ENCODE measurements around the gene XPNPEP1. TPM values are rescaled to one million over a fixed set of nuclear protein-coding genes. Genes with fewer than 3 reads are reported as not detected.

XPNPEP1 gene
- 100 to 1,000 TPM in 1 of 2 donors, 10 to 100 TPM in 1; 97.5 to 108 TPM for total RNA-seq

DNA sequence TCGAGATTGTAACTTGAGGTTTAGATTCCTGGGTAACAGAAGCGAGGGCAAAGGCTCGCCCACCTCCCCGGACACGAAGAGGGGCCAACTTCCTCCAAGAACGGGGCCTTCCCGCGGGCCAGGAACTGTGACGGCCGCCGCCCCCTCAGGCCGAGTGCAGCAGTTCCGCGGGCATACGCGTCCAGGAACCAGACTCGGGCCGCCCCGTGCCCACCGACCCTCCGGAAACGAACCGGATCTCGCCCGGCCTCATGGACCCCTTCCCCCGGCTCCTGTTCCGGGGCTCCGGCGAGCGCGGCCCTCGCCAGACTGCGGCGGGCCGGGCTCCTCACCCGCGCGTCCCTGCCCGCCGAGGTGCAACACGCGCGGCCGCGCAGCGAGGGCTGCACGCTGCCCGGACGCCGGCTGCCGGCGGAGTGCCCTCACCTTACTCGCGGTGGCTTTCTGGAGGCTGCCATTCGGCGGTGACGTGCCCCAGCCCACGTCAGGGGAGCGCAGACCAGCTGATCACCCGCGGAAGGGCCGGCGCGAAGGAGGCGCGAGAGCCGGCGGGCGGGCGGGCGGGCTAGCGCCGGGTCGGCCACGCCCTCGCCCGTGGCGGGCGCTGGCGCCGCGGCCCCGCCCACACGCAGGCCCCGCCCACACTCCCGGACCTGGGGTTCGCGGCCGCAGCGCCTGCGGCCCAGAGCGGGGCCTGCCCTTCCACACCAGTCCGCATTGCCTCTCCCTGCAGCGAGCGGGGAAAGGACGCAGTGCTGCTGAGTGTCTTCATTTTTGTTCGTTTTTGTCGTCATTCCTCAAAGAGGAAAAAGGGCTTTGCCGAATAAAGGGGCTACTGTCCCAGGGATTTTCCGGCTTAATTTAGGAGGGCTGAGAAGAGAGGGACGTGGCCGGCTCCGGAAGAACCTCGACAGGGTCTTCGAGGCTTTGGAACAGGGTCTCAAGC lies at the start of gene XPNPEP1:
Gene XPNPEP1, minus strand, starts transcription at position 536 of the 946 bp plus-strand sequence. Its CDS starts 78 bp downstream, at position 458.
- Mint-ChIP-seq H3K9me3 (no peaks in the 10 kb centered on the region), H3K4me3 (peak within 1 kb of the TSS; percentile 94), H3K27ac (peak within 1 kb of the TSS; percentile 98), H3K36me3 (ENCODE audit: low read depth) (peaks cover 30% of the 10 kb centered on the region), H3K27me3 (no peaks in the 10 kb centered on the region), H3K4me1 (peaks cover 47% of the 10 kb centered on the region)
- peak; percentile 88 for ATAC-seq (replicated peaks)

DNA sequence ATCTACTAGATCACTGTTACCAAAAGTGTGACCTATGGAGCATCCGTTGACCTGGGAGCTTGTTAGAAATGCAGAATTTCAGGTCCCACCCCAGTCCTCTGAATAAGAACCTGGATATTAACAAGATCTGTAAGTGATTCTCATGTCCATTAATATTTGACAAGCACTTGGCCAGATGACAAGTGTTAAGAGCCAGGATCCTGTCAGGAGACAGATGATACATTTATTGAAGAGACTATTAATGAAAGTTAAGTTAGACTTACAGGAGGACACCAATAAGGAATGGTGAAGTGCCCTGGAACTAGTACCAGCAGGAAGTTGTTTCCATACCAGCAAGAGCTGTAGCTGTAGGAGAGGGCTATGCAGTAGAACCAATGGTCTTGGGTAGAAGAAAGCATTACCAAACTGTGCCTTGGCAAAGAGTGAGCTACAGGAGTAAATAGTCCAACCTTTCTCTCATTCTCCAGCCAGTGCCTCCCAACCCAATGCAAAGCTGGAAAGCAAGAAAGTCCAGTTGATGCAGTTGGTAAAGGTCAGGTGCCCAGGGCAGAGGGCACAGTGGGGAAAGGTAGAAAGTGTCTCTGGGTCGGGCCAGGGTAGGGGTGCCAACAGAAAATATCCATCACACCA lies 49.2 kb upstream of the XPNPEP1 start:
- no peak overlapping the region for H3K27ac Mint-ChIP-seq
- H3K4me3 Mint-ChIP-seq: no peak overlapping the region
- ATAC-seq (replicated peaks): no peak
- peaks cover 4% of the 10 kb centered on the region for H3K27me3 Mint-ChIP-seq
- no peaks in the 10 kb centered on the region for H3K9me3 Mint-ChIP-seq
- no peaks in the 10 kb centered on the region for H3K4me1 Mint-ChIP-seq
- H3K36me3 Mint-ChIP-seq (ENCODE audit: low read depth): no peaks in the 10 kb centered on the region

DNA sequence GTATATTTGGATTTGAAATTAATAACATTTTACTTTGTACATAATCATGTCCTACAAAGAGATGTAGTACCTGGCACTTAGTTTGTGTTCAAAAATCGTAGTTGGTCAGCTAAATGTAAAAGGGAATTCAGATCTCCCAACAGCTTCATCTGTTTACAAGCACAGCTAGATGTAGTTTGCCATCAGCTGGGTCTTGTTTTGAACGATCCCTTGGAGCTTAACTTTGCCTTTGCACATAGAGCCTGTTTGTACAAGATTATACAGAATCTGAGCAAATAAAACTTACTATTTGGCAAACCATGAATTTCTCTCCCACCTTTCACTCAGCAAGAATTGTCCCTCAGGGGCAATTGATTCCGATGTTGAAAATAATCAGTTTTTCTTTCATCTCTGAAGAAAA lies 48.3 kb upstream of the XPNPEP1 start:
- Mint-ChIP-seq H3K36me3 (ENCODE audit: low read depth) (no peaks in the 10 kb centered on the region), H3K9me3 (no peaks in the 10 kb centered on the region), H3K4me1 (no peaks in the 10 kb centered on the region), H3K4me3 (no peak overlapping the region), H3K27ac (no peak overlapping the region), H3K27me3 (peaks cover 4% of the 10 kb centered on the region)
- ATAC-seq (replicated peaks): no peak

DNA sequence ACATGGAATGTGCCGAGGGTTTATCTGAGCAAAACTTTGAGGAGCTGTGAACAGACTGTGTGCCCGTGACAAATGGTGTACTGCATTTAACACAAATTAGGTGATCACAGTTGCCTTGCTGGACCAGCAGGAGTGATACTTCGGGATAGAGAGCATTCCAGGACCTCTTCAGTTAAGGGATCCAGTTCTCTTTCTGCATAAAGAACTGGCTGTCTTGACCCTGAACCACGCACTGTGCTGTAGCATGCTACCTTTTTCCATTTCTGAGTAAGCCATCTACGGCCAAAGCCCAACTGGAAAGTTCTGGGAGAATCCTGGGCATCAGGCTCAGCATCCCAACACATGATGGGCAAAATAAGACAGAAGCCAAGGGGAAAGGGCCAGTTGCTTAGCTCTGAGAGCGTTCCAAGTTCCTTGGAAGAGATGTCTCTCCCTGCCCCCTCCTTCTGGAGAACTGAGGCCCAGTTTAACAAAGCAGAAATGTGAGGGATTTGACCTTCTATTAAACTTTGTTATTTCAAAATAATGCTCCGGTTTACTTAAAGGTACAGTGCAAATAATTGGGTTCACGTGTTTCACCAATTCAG lies 46.5 kb upstream of the XPNPEP1 start:
- H3K4me1 Mint-ChIP-seq: no peaks in the 10 kb centered on the region
- no peak for ATAC-seq (replicated peaks)
- H3K27me3 Mint-ChIP-seq: peaks cover 4% of the 10 kb centered on the region
- H3K4me3 Mint-ChIP-seq: no peak overlapping the region
- no peak overlapping the region for H3K27ac Mint-ChIP-seq
- no peaks in the 10 kb centered on the region for H3K9me3 Mint-ChIP-seq
- no peaks in the 10 kb centered on the region for H3K36me3 Mint-ChIP-seq (ENCODE audit: low read depth)

DNA sequence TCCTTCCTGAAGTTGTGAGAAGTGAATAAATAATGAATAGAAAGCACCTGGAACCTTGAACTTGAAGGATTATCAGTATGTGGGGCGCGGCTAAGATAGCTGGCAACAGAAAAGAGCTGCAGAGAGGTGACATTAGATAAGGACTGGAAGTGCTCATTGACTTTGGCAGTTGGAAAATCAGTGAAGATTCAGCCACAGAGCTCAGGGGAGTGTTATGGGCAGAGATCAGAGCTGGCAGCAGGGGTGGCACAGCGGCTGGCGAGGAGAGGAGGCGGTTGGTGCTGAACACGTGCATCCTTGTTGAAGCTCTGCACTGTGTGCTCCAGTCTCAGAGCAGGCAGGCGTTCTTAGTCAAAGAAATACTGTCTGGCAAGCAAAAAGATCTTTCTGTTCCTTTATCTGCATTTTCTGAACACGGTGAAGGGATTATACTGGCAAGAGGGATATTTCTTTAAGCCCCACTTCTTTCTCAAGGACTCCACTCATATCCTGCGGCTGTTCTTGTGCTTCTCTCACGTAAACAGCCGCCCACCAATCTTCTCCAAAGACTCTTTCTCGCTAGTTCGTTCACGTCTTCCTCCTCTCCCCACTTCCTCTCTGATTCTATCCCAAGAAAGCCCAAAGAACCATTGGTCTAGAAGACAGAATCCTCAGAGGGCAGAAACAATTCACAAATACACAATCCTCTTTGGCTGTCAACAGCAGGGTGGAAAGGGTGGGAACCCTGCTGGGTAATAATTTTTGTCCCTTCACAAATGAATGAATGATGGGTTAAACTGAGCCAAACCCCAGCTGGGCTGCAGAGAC lies 45.8 kb upstream of the XPNPEP1 start:
- no peak for ATAC-seq (replicated peaks)
- Mint-ChIP-seq H3K27ac (no peak overlapping the region), H3K27me3 (peaks cover 4% of the 10 kb centered on the region), H3K4me3 (no peak overlapping the region), H3K36me3 (ENCODE audit: low read depth) (no peaks in the 10 kb centered on the region), H3K9me3 (no peaks in the 10 kb centered on the region), H3K4me1 (no peaks in the 10 kb centered on the region)

DNA sequence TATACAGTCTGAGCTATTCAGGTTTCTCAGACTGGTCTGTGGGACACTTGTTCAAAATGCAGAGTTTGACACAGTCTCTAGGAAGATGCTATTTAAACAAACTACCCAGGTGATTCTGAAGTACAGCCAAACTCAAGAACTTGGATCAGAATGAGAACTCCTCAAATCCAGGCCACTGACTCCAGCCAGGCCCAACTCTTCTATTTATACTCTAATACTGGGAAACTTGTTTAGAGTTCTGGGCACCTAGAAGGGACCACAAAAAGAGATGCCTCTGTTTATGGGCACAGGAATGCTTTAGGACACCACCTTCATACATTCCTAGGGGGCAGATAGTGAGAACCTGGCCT lies 44.4 kb upstream of the XPNPEP1 start:
- Mint-ChIP-seq H3K4me1 (no peaks in the 10 kb centered on the region), H3K9me3 (no peaks in the 10 kb centered on the region), H3K27ac (no peak overlapping the region), H3K36me3 (ENCODE audit: low read depth) (no peaks in the 10 kb centered on the region), H3K4me3 (no peak overlapping the region), H3K27me3 (peaks cover 4% of the 10 kb centered on the region)
- no peak for ATAC-seq (replicated peaks)

DNA sequence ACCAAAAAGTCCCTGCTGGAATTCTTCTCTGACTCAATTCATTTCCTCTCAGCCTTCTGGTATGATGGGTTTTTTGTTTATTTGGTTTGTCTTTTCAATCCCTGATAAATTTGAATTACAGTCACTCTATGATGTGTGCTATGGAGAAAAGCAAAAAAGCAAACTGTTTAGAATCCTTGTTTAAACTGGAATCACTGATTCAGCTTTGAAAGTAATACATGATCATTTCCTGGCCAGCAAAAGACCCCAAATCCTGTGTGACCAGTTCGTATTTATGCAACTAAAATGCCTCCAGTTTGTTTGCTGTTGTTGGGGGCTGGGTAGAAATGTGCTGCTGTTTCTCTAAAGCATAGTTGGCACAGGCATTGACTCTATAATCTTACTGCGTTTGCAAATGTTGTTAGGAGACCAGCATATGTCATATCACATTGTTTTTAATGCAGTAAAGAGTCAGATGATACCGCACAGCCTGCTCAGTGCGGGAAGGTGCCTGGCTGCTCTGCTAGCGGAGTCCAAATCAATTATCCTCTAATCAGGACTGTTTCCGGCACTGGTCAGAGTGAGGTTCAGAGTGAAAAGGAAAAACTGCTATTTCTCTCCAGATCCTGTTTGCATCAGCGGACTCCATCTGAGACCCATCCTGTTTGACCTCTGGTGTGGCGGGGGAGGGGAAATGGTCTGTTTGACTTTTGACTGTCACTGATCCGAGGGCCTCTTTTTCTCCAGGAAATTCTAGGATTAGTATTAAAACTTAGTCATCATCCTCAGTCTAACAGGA lies 43.8 kb upstream of the XPNPEP1 start:
- no peaks in the 10 kb centered on the region for H3K36me3 Mint-ChIP-seq (ENCODE audit: low read depth)
- peaks cover 4% of the 10 kb centered on the region for H3K27me3 Mint-ChIP-seq
- no peak overlapping the region for H3K27ac Mint-ChIP-seq
- ATAC-seq (replicated peaks): no peak
- H3K4me3 Mint-ChIP-seq: no peak overlapping the region
- no peaks in the 10 kb centered on the region for H3K4me1 Mint-ChIP-seq
- H3K9me3 Mint-ChIP-seq: no peaks in the 10 kb centered on the region

DNA sequence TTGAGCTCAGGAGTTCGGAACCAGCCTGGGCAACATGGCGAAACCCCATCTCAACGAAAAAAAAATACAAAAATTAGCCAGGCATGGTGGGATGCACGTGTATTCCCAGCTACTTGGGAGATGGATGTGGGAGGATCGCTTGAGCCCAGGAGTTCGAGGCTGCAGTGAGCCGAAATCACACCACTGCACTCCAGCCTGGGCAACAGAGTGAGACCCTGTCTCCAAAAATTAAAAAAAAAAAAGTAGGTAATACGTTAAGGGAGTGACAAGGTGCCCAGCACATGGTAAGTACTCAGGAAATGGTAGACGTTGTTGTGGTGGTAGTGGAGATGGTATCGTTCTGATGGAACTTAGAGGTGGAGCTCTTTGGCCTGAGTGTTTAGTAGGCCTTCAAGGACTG lies 41.0 kb upstream of the XPNPEP1 start:
- Mint-ChIP-seq H3K27ac (no peak overlapping the region), H3K9me3 (no peaks in the 10 kb centered on the region), H3K36me3 (ENCODE audit: low read depth) (no peaks in the 10 kb centered on the region), H3K4me1 (no peaks in the 10 kb centered on the region), H3K4me3 (no peak overlapping the region), H3K27me3 (peaks cover 4% of the 10 kb centered on the region)
- no peak for ATAC-seq (replicated peaks)

DNA sequence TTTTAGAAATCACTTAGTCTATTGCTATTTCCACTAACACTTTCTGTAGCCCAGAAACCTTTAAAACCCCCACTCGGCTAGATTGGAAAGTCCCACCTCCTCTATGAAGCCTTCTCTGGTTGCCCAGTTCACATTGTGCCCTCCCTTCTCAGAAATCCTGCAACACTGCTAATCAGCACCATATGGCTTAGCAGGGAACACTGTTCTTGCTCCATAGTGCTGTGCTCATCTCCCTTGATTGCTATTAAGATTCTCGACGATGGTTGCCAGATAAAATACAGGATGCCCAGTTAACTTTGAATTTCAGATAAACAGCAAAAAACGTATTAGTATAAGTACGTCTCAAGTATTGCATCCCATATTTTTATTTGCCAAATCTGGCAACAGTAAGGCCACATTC lies 40.1 kb upstream of the XPNPEP1 start:
- H3K27ac Mint-ChIP-seq: no peak overlapping the region
- no peaks in the 10 kb centered on the region for H3K4me1 Mint-ChIP-seq
- no peak overlapping the region for H3K4me3 Mint-ChIP-seq
- H3K27me3 Mint-ChIP-seq: no peaks in the 10 kb centered on the region
- H3K36me3 Mint-ChIP-seq (ENCODE audit: low read depth): no peaks in the 10 kb centered on the region
- no peaks in the 10 kb centered on the region for H3K9me3 Mint-ChIP-seq
- no peak for ATAC-seq (replicated peaks)

DNA sequence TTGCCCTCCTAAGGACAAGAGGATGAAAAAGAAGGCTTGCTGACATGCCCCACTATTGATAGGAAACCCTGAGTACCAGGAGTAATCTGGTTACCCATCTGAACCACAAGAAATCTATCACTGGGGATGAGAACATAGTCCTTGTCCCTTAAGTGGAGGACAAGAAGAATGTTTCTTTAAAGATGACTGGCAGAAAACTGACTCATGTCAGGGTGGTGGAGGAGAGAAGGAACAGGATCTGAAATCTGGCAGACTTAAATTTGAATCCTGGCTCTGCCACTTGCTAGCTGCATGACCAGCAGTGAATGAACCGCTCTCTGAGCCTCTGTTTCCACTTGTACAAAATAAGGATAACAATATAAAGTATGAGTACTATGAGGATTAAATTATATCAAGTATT lies 38.9 kb upstream of the XPNPEP1 start:
- H3K4me1 Mint-ChIP-seq: no peaks in the 10 kb centered on the region
- no peak overlapping the region for H3K27ac Mint-ChIP-seq
- peak; percentile 45 for ATAC-seq (replicated peaks)

DNA sequence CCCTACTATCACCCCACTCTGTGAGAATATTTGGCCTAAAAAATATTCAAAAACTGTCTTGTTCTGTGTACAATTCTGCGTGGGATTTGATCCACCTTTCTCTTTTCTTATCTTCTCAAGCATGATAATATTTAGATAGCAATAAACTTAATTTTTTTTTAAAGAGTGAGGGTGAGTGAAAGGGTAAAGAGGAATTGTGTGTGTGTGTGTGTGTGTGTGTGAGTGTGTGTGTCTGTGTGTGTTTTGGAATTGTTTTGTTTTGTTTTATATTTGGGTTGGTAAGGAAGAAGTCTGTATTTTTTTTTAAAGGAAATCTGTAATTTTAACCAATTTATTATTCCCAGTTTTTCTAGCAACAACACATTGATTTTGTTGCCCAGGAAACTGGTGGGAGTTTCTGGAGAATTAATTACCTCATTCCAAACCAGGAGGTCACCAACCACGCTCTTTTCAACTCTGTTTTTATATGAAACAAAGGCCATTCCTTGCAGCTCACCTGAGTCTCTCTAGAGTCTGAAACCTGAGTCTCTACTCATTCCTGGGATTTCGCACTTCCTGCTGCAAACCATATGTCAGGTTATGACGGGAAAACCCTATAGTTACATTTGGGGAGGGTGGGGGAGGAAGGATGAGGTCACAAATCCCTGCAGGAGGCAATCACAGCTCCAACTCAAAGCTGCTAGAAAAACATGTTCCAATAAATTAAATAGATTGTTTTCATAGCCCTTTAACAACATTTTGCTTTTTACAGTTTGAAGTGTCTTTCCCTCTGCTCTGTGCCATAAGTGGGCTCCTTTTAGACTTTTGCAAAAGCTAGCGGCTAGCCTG lies 38.1 kb upstream of the XPNPEP1 start:
- no peaks in the 10 kb centered on the region for H3K9me3 Mint-ChIP-seq
- no peaks in the 10 kb centered on the region for H3K27me3 Mint-ChIP-seq
- H3K27ac Mint-ChIP-seq: no peak overlapping the region
- ATAC-seq (replicated peaks): no peak
- H3K4me3 Mint-ChIP-seq: no peak overlapping the region
- H3K36me3 Mint-ChIP-seq (ENCODE audit: low read depth): no peaks in the 10 kb centered on the region
- H3K4me1 Mint-ChIP-seq: no peaks in the 10 kb centered on the region

More for the DNA sequence above, 38.9 kb upstream of the XPNPEP1 start:
- no peak overlapping the region for H3K4me3 Mint-ChIP-seq
- no peaks in the 10 kb centered on the region for H3K27me3 Mint-ChIP-seq
- no peaks in the 10 kb centered on the region for H3K36me3 Mint-ChIP-seq (ENCODE audit: low read depth)
- H3K9me3 Mint-ChIP-seq: no peaks in the 10 kb centered on the region

DNA sequence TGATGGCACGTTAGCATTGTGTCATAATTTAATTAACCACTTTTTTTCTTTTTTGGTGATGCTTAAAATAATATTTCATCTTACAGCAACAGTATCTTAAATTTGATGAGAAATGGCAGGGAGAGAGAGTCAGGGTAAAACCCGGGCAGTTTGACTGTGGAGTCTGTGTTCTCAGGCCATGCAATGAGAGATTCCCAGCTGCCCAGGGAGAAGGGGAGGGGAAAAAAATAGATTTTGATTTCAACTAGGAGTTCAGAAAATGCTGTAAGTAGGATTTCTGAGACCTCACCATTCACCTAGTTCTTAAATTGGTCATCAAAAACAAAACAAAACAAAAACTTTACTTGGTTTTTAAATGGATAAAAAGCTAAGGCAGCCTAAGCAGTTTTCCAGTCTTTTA lies 37.4 kb upstream of the XPNPEP1 start:
- H3K27ac Mint-ChIP-seq: no peak overlapping the region
- H3K4me3 Mint-ChIP-seq: no peak overlapping the region
- no peaks in the 10 kb centered on the region for H3K9me3 Mint-ChIP-seq
- no peak for ATAC-seq (replicated peaks)
- no peaks in the 10 kb centered on the region for H3K27me3 Mint-ChIP-seq
- H3K4me1 Mint-ChIP-seq: no peaks in the 10 kb centered on the region
- H3K36me3 Mint-ChIP-seq (ENCODE audit: low read depth): no peaks in the 10 kb centered on the region
